ENCODE measurements around the gene COLEC11. TPM values are rescaled to one million over a fixed set of nuclear protein-coding genes. Genes with fewer than 3 reads are reported as not detected.

COLEC11 gene
- total RNA-seq, 1 donor from 2014 or later: 0.92 TPM

- DNase-seq: peak; percentile 75
Observed at GRCh38 chr2:3585261-3586109, 9.4 kb upstream of the COLEC11 start.

- DNase-seq: no peak
Observed at GRCh38 chr2:3586220-3586619, 8.7 kb upstream of the COLEC11 start.

DNA sequence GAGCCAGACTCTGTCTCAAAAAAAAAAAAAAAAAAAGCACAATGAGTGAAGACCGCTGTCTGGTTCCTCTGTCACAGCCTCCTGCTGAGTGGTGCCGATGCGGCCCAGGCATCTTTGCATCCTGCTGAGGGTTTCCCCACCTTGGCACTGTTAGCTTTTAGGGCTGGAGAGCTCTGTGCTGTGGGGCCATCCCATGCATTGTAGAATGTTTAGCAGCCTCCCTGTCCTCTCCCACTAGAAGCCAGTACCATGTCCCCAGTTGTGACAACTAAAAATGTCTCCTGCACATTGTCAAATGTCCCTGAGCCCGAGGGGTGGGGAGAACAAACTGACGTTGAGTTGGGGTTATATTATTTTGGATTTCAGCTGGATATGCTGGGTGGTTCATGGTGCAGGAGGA is 7.9 kb upstream of the COLEC11 start:
- no peak for DNase-seq

- no peak for DNase-seq
Observed at GRCh38 chr2:3587432-3587831, 7.5 kb upstream of the COLEC11 start.

- no peak for DNase-seq
Observed at GRCh38 chr2:3588084-3588483, 6.8 kb upstream of the COLEC11 start.

- DNase-seq: no peak
Observed at GRCh38 chr2:3589086-3589485, 5.8 kb upstream of the COLEC11 start.

DNA sequence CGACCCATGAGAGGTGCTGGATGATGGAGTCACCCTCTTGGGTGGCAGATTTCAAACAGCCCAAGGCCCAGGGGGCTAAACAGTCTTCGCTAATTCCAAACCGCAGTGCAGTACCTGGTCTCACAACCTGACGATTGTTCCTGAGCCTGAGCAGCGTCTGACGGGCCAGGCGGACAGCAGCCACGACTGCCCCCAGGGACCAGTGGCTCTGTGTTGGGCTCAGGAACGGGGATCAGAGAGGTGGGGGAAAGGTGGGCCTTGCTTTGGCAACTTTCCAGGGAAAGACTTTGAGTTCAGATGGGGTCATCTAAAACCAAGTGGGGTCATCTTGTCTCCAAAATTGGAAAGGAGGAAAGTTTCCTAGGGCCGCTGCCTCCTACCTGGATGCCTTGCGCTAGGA is 492 bp downstream of the COLEC11 start:
- no peak for DNase-seq

GRCh38 chr2:3595985-3596384 is 1.1 kb downstream of the COLEC11 start:
- no peak for DNase-seq

DNA sequence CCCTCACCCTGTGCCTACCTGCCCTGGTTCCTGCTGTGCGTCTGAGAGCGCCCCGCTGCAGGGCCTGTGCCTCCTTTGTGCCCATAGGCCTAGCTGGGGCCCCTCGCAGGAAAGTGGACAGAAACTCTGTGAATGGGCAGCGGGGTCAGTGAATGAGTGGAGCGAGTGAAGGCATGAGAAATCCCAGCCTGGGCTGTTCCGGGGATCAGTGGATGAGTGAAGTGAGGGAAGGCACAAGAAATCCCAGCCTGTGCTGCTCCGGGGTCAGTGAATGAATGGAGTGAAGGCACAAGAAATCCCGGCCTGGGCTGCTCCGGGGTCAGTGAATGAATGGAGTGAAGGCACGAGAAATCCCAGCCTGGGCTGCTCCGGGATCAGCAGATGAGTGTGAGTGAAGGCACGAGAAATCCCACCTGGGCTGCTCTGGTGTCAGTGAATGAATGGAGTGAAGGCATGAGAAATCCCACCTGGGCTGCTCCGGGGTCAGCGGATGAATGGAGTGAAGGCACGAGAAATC is 2.0 kb downstream of the COLEC11 start:
- no peak for DNase-seq

DNA sequence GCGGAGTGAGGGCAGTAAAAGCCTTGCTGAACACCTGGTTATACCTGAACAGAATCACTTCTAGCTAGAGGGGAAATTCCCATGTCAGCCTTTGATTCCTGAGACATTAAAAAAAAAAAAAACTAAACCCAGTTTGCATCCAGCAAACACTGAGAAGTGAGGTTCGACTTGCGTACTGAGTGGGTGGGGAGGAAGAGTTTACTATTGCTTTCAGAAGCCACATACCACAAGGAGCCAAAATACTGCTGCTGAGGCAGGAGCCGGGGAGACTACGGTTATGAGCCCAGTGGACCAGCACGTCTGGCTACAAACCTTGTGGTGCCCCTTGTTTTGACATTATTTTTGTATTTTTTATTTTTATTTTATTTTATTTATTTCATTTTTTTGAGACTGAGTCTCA is 2.7 kb downstream of the COLEC11 start:
- DNase-seq: no peak

DNA sequence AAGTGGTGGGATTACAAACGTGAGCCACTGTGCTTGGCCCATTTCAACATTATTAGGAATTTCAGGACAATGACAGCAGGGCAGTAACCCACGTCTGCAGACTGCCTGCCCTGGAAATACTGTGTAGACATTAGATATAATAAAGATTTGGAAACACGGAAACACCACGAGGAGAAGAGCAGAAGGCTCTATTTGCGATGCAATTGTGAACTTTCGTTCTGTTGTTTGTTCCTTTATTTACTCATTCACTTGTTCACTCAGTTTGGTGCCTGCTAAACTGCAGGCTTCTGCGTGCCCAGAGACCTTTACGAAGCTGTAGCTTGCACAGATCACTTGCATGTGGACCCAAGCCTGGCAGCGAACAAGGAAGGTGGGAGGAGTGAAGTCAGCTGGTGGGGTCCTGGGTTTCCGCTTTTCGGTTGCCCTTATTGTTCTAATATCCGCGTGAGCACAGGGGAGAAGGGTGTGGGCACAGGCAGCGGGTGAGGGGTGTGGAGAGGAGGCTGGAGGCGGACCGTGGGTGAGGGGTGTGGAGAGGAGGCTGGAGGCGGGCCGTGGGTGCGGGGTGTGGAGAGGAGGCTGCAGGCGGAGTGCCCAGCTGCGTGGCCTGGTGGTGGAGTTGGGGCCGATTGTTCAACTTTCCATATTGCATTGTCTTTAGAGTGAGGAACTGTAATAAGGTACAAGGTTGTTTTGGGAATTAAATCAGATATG is 3.4 kb downstream of the COLEC11 start:
- no peak for DNase-seq

DNA sequence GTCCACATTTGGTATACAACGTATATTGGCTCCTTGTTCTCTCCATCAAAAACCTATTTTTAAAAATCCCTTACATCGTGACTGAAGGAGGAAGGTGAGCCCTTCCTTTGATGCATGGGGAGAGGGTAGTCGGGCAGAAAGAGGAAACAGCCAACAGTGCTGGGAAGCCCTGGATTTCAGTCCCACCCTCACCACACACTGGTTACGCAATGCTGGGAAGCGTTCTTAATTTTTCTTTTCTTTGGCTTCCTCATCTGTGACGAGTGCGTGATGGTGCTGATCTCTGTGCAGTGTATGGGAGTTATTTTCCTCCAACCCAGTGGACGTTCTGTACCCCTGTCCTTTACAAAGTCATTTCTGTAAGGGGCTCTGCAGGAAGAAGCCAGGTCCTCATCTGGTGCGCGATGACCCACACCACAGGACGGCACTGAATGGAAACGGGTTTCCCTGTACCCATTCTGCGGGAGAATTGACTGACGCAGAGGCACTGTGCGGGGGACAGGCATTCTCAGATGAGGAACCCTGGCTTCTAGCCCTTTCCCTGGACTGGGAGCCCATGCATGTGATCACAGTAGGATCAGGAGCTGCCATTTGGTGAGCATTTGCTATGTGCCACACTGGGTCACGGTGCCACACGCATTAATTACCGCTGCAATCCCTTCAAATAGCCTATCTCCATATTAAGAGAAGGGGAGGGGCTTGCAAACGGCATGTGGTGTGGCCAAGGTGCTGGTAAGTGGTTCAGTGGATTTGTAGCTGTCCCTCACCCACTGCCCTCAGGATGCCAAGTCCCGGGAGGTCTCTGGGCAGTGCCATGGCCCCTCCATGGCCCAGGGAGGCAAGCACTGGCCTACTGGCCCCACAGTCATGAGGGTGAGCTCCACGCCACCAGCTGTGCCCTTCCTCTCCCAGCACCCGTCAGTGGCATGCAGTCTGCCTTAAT is 4.3 kb downstream of the COLEC11 start:
- DNase-seq: no peak

DNA sequence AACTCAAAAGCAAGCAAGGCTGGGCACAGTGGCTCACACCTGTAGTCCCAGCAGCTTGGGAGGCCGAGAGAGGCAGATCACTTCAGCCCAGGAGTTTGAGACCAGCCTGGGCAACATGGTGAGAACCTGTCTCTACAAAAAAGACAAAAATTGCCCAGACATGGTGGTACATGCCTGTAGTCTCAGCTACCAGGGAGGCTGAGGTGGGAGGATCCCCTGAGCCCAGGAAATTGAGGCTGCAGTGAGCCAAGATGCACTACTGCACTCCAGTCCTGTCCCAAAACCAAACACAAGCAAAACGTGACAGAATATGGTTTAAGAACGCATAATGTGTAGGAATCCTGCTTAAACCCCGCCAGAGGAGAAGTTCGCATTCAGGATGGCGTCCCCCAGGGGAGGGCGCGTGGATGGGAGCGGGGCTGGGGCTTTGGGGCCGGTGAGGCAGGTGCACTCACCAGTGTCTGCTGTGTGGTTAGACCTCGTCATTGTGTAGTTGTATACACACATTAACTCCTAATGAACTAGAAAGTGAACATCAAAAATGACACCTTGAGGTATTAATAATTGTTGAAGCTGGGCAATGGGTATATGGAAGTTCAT is 5.4 kb downstream of the COLEC11 start:
- no peak for DNase-seq

- DNase-seq: no peak
Observed at GRCh38 chr2:3601561-3602271, 6.8 kb downstream of the COLEC11 start.

DNA sequence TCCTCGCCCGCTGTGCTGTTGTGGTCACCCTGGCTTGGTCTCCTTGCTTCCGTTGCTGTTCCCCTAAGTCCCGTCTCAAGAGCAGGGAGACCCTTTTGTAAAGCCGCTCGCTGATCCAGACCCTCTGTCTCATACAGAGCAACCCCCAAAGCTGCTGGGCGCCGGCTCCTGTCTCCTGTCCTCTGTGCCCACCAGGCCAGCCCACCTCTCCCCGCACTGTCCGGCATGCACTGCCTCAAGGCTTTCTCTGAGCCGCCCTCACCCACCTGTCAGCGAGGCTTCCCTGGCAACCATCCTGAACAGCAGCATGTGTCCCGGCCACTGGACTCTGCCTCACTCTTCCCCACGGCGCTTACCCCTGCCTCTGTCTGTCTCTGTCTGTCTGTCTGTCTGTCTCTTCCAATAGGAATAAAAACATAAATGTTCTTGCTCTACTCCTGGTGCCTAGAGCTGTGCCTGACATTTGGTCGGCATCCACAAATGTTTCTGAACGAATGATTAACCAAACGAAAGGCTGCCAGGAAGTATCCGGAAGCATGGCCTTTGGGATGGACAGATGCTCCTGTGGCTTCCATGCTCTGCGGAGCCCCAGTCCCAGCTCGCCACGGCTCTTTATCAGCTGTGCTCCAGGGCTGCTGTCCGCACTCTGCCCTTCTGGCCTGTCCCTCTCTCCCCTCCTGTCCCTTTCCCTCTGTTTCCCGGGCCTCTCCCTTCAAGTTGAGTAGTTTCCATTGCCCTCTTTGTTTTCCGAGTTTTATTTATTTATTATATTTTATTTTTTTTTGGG is 7.8 kb downstream of the COLEC11 start:
- no peak for DNase-seq

GRCh38 chr2:3603536-3604206 is 8.8 kb downstream of the COLEC11 start:
- no peak for DNase-seq

DNA sequence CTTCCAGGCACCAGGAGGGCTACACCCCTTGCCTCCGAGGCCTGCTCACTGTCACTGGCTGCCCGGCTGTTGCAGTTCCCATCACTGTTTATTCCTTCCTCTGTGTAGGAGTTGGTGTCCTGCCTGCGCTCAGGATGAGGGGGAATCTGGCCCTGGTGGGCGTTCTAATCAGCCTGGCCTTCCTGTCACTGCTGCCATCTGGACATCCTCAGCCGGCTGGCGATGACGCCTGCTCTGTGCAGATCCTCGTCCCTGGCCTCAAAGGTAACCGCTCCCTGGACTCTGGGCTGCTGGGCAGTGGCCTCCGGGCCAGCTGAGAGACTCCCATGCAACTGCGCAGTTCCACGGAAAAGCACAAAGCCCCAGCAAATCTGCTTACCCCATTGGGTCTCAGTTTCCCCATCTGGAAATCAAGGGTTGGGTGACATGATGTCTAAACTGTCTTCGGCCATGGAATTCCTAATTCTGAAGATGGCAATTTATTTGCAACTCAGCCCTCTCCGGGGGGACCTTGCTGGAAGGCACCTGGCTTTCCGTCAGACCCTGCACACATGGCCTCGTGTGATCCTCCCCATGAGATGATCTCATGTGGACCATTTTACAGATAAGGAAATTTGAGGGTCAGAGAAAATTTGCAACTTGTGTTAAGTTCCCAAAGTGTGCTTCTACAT is 9.4 kb downstream of the COLEC11 start:
- no peak for DNase-seq

DNA sequence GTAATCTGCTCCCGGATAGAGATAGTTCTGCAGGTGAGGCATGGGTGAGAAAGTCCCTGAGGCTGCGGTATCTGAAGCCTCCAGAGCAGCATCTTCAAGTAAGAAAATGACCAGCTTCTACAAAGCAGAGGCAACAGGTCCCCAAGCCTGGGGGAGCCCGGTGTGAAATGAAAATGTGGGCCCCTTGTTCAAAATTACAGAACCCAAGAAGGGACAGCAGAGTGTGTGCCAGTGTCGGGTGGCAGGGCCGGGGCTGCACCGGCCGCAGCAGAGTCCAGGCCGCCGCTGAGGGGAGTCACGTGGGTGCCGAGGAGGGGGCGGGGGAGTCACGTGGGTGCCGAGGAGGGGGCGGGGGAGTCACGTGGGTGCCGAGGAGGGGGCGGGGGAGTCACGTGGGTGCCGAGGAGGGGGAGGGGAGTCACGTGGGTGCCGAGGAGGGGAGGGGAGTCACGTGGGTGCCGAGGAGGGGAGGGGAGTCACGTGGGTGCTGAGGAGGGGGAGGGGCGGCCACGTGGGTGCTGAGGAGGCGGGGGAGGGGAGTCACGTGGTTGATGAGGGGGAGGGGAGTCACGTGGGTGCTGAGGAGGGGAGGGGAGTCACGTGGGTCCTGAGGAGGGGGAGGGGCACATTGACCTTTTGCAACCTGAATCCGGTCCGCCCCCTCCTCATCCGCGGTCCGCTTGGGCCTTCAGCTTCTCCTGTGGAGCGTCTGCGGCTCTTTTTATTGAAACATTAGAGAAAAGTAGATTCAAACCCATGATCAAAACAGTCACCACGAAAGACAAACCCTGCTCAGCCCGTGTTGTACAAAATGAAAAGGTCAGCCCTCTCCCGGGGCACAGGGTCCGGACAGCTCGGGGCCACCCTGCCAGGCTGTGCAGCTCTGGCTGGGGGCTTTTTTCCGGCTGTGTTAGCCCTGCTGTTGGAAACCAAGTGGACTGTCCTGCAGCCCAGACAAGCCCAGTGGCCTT is 10.4 kb downstream of the COLEC11 start:
- no peak for DNase-seq

Measured in tongue (tissue), 2 donors.